Ovary (tissue), 9 donors: Measurements from ENCODE around the gene DYNLT4. TPM values are rescaled to one million over a fixed set of nuclear protein-coding genes. Genes with fewer than 3 reads are reported as not detected.
A peak's percentile ranks its signal among the peaks of the same experiment; 100 is the strongest.
"Not testable (repeated sequence)": the region's sequence is repeated elsewhere in the genome, so short reads cannot be mapped to it uniquely, and the experiment has no call there.

Experiments used
- DNase-seq, 5 donors: peaks; one replicate each; pipeline ENCODE4 v3.0.0-alpha.2; 2019 to 2020
- H3K27ac ChIP-seq, 2 donors: fragments of 200-600 bp; one replicate each; pipeline versions ENCODE4 v1.5.1 to v1.8.0; 2019 to 2022
- H3K27me3 ChIP-seq: fragments of 200-600 bp; one replicate; pipeline ENCODE4 v1.8.0; 2022
- H3K36me3 ChIP-seq: fragments of 200-600 bp; sonication (generic); one replicate; pipeline ENCODE4 v1.5.1; 2019
- H3K4me1 ChIP-seq: one replicate; pipeline ENCODE4 v1.8.1; 2013; ENCODE audit warnings: mild to moderate bottlenecking, moderate library complexity; ENCODE audit not compliant: insufficient read depth
- H3K4me3 ChIP-seq: fragments of 200-600 bp; sonication (generic); one replicate; pipeline ENCODE4 v1.5.1; 2017
- H3K9me3 ChIP-seq, 2 donors: fragments of 200-600 bp in 1 of 2; sonication (generic) in 1 of 2; one replicate each; pipeline versions ENCODE4 v1.5.1 to v1.8.1; 2013 to 2019; ENCODE audit warnings: mild to moderate bottlenecking in 1 of 2, moderate library complexity in 1 of 2
- CTCF ChIP-seq, 3 donors: fragments of 450-650 bp in 2 of 3; fragments of 200-600 bp in 1 of 3; IDR thresholded peaks; one replicate each; pipeline versions ENCODE4 v1.5.1 to v1.8.0; 2016 to 2022; ENCODE audit warnings: antibody characterized with exemption in 3 of 3, mild to moderate bottlenecking in 1 of 3
- EP300 ChIP-seq: sonication (generic); formaldehyde crosslinking; IDR thresholded peaks from one replicate; pipeline ENCODE4 v1.6.1; 2017; ENCODE audit warnings: antibody characterized with exemption
- POLR2A ChIP-seq: fragments of 450-650 bp; IDR thresholded peaks from one replicate; pipeline ENCODE4 v1.6.1; 2017; ENCODE audit warnings: antibody characterized with exemption, mild to moderate bottlenecking, moderate library complexity
- WGBS, 3 donors: extraction: QIAGEN DNeasy Blood & Tissue Kit in 1 of 3; methylation state at CpG; one replicate each; pipeline versions ENCODE4 v1.1.5 to v1.1.7; 2013 to 2017; 5-methylcytosine and 5-hydroxymethylcytosine counted together
- intact Hi-C, 4 donors: fragments of 100-400 bp; cut with DNase I; formaldehyde crosslinking; loops; one replicate each; pipeline versions ENCODE4 v1.11.0 to v1.15.1; 2022 to 2023
- polyA plus RNA-seq, 2 donors: library from polyadenylated mRNA; stranded (reverse); fragments of 200-250 nt in 1 of 2; fragments of 350-450 nt in 1 of 2; fragmentation: Illumina TruSeq in 1 of 2; extraction: RNeasy Lipid Tissue Mini Kit (QIAGEN cat#74804) in 1 of 2; gene quantifications; one replicate each; pipeline ENCODE4 v1.2.3, GENCODE V29; 2013 to 2014
- total RNA-seq, 7 donors: library from RNA; depleted of rRNA in 2 of 7; stranded (reverse); fragments of >200 nt in 2 of 7; fragmentation: NEBNext Ultra II Directional in 3 of 7; extraction: Animal tissue kit (Norgen Biotek cat#: 25700) in 3 of 7; gene quantifications; one replicate each; pipeline versions ENCODE4 v1.1.0 to v1.2.4, GENCODE V29; 2016 to 2023
- donor health status: DM: no; HTN: no; CAD: no; lungs with moderate emphysema.
- donor health status: DM: no; HTN: no; CAD: no.
- donor health status: Bipolar disorder and iron deficiency.
- donor health status: DM: yes; HTN: yes; CAD: no.
- donor health status: DM: no; HTN: no; CAD: no.
- donor health status: DM: yes; HTN: yes; CAD: no.

The DYNLT4 gene
- total and polyA plus RNA-seq, 9 donors, result 0.22 to 23.7 (median 0.74) TPM; not detected in 1

- WGBS, 3 donors, result 83 to 88% (median 85%) methylated on average over 28 of the region's 28 CpGs
- Histone ChIP-seq H3K4me1 (no peaks in the 10 kb centered on the region), H3K36me3 (no peaks in the 10 kb centered on the region), H3K4me3 (no peak overlapping the region), H3K27ac (peak overlapping the region in 1 of 2 donors; percentile 15), H3K9me3 (no peaks in the 10 kb centered on the region), H3K27me3 (no peaks in the 10 kb centered on the region)
- intact Hi-C loops, result no loop called here
- DNase-seq, result peak in 2 of 5 donors; percentile 40 to 44
- TF ChIP-seq CTCF (IDR thresholded peaks at IDR 0.05), result no peak
- TF ChIP-seq POLR2A, result no peak
- no peak for TF ChIP-seq EP300
Measured at GRCh38 chr1:44827197-44828002, 20.2 kb upstream of the DYNLT4 start.

GRCh38 chr1:44826375-44827196 is 19.4 kb upstream of the DYNLT4 start:
- no peak for TF ChIP-seq EP300
- no peak for TF ChIP-seq POLR2A
- TF ChIP-seq CTCF (IDR thresholded peaks at IDR 0.05), result no peak
- 50 to 64% (median 57%) methylated on average over 24 of the region's 24 CpGs for WGBS, 3 donors
- Histone ChIP-seq H3K9me3 (no peaks in the 10 kb centered on the region), H3K4me3 (no peak overlapping the region), H3K27me3 (no peaks in the 10 kb centered on the region), H3K4me1 (no peaks in the 10 kb centered on the region), H3K36me3 (no peaks in the 10 kb centered on the region), H3K27ac (peak overlapping the region; percentile 15 to 19)
- intact Hi-C loops, result no loop called here
- peak in 3 of 5 donors; percentile 33 to 54 (median 49) for DNase-seq

GRCh38 chr1:44824392-44824791 is 17.2 kb upstream of the DYNLT4 start:
- intact Hi-C loops, result loop anchor here in 1 of 4 donors (5.0 kb wide), 1 partner anchor 37 kb away; the partner anchor contains the start of gene BEST4
- H3K9me3 ChIP-seq, H3K27me3 ChIP-seq, H3K4me3 ChIP-seq, H3K27ac ChIP-seq, H3K36me3 ChIP-seq, H3K4me1 ChIP-seq: not testable (repeated sequence)
- 92 to 95% (median 94%) methylated on average over 6 of the region's 6 CpGs for WGBS, 3 donors
- peak in 2 of 5 donors; percentile 4 to 18 for DNase-seq

DNA sequence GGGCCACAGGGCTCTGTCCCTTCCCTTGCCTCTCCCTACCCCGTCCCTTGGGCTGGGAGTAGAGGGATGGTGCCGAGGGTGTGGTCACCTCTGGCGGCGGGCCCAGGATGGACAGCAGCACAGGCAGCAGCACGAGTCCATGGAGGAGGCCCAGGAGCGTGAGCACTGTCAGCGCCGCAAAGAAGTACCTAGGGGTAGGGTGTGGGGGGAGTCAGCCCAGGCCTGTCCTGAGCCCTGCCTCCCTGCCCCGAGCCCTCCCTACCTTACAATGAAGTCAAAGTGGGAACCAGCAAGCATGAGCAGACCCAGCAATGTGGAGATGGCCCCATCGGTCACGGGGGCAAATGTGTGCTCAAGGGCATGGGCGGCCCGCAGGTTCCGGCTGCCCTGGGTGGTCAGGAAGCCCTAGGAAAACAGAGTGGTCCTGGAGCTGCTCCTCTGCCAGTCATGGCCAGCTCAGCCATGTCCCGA is 15.9 kb upstream of the DYNLT4 start:
- Histone ChIP-seq H3K36me3 (no peaks in the 10 kb centered on the region), H3K27me3 (no peaks in the 10 kb centered on the region), H3K9me3 (no peaks in the 10 kb centered on the region), H3K4me1 (peaks cover 3% of the 10 kb centered on the region), H3K4me3 (no peak overlapping the region), H3K27ac (no peak overlapping the region)
- DNase-seq, result peak in 3 of 5 donors; percentile 36 to 55 (median 44)
- 65 to 73% (median 73%) methylated on average over 15 of the region's 15 CpGs for WGBS, 3 donors
- intact Hi-C loops, result loop anchor here in 1 of 4 donors (5.0 kb wide), 1 partner anchor 36 kb away; the partner anchor contains the start of gene BEST4
- TF ChIP-seq POLR2A, result no peak
- TF ChIP-seq EP300, result no peak
- TF ChIP-seq CTCF (IDR thresholded peaks at IDR 0.05), result no peak
